Stimulated activated naive CD4-positive, alpha-beta T cell treated with Interleukin-2 at 50 U/mL for 16 hours (primary cell): Measurements from ENCODE around the gene PCDHGA4.
"Not testable (repeated sequence)": the region's sequence is repeated elsewhere in the genome, so short reads cannot be mapped to it uniquely, and the experiment has no call there.

Experiments used
- DNase-seq: peaks from one replicate; lab custom pipeline; 2025; lab: John Stamatoyannopoulos, UW

PCDHGA4 gene

GRCh38 chr5:141354900-141355469, at the start of gene PCDHGA4:
Gene PCDHGA4 (plus strand): TSS chr5:141355021. CDS start chr5:141355108, 87 bp downstream.
- no peak for DNase-seq

DNA sequence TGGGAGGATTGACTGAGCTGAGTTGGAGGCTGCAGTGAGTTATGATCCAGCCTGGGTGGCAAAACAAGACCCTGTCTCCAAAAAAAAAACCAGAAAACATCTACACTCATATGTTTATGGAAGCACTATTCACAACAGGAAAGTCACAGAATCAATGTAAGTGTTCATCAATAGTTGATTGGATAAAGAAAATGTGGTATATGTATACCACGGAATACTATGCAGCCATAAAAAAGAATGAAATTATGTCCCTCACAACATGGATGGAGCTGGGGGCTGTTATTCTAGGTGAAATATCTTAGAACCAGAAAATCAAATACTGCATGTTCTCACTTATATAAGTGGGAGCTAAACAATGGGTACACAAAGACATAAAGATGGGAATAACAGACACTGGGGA, 48.2 kb upstream of the PCDHGA4 start:
- DNase-seq = no peak

GRCh38 chr5:141313711-141314110, 41.1 kb upstream of the PCDHGA4 start:
- DNase-seq = no peak

DNA sequence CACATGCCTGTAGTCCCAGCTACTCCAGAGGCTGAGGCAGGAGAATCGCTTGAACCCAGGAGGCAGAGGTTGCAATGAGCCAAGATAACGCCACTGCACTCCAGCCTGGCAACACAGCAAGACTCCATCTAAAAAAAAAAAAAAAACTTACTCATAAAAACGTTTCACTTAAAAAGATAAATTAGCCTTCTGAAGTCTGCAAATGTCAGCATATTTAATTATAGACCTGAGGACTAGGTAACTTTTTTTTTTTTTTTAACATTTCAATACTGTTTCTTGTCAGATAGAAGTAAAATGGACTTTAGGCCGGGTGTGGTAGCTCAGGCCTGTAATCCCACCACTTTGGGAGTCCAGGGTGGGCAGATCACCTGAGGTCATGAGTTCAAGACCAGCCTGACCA, 37.9 kb upstream of the PCDHGA4 start:
- not testable (repeated sequence) for DNase-seq

- DNase-seq = no peak
These were observed 35.6 kb upstream of the PCDHGA4 start for GRCh38 chr5:141319202-141319601.

DNA sequence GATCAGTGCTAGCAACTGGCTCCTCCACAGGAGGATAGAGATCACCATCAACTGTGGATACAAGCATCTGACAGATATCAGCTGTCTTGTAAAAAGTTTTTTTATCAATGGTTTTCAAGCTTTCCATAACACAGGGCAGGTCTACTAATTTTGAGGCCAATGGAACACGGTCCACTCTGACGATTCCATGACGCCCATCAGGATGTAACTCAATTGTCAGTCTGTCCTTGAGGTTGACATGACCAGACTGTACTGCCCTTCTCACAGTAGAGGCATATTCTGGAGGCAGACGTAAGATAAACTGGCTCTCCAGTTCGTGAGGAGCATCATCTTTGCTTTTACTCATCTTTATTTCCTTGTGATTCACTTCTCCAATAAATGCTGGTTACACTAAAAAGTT, 35.1 kb upstream of the PCDHGA4 start:
- no peak for DNase-seq

DNA sequence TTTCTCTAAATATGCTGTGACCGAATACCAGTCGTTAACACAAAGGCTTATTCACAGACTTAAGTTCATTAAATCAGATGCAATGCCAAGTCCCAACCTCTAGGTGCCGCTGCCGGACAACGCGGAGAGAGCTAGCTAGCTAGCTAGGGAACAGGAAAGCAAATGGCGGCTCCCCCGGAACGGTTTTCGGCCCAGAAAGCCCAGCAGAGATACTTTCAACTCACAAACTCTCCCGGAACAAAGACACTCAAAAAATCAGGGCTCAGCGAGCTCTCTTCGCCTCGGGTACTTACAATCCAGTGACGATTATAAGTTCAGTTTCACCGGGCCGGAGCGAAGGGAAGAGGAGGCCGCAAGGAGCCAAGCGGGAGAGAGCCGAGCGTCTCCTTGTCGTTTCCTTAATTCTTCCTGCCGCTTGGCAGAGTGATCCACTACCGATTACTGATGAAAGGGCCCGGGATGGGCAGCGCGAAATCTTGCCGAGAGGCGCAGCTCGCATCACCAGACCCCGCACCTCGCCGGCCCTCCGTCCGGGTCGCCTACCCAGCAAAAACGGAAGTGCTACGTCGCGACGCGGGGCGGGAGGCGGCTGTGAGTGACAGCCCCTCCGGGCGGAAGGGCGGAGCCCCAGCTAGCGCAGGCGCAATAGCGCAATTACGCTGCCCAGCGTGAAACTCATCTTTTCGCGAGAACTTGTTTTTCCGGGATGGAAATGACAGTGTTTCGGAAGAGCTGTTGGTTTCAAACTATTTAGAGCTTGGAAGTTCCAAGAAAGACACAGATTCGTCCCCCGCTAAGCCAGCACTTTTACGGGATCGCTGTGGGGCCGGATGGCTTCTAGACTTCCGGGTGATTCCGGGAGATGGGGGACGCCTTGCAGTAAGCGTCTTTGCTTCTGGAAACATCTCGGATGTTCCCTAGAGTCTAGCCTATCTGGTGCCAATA, 34.3 kb upstream of the PCDHGA4 start, which contains the start of gene TAF7:
Gene TAF7 (minus strand): TSS at position 560 of the 945 bp plus-strand sequence. CDS start 740 bp downstream, outside the sequence.
- DNase-seq = peak; percentile 88

DNA sequence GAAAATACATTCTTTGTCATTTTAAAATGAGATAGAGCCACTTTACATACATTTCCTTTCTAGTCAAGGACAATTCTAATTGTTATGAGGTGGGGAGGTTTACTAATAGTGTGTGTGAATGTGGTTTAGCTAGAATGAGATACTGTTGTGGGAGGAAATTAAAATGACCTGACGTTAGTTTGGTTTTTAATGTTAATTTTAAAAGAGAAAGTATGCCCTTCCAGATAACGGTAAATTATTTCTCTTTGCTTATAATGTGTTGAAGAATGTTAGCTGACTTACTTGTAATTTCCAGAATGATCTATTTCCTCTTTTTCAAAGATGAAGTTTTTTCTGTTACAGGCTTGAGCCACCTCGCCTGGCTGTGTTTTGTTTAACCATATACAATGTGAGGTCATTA, 32.6 kb upstream of the PCDHGA4 start:
- DNase-seq = no peak

GRCh38 chr5:141326088-141326854, 28.6 kb upstream of the PCDHGA4 start:
- peak; percentile 73 for DNase-seq

- no peak for DNase-seq
These were observed 26.6 kb upstream of the PCDHGA4 start for GRCh38 chr5:141328231-141328630.

GRCh38 chr5:141330299-141331080, 24.3 kb upstream of the PCDHGA4 start, which contains the start of gene PCDHGA1:
Gene PCDHGA1 (plus strand): TSS chr5:141330514.
- peak; percentile 11 for DNase-seq

DNA sequence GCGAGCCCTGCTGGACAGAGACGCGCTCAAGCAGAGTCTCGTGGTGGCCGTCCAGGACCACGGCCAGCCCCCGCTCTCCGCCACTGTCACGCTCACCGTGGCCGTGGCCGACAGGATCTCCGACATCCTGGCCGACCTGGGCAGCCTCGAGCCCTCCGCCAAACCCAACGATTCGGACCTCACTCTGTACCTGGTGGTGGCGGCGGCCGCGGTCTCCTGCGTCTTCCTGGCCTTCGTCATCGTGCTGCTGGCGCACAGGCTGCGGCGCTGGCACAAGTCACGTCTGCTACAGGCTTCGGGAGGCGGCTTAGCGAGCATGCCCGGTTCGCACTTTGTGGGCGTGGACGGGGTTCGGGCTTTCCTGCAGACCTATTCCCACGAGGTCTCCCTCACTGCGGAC, 22.2 kb upstream of the PCDHGA4 start:
- DNase-seq = not testable (repeated sequence)

- DNase-seq = no peak
These were observed 16.1 kb upstream of the PCDHGA4 start, which contains the start of gene PCDHGA2 for GRCh38 chr5:141338538-141339306. Gene PCDHGA2 (plus strand): TSS chr5:141338760.

GRCh38 chr5:141340781-141341354, 14.0 kb upstream of the PCDHGA4 start:
- DNase-seq = not testable (repeated sequence)

DNA sequence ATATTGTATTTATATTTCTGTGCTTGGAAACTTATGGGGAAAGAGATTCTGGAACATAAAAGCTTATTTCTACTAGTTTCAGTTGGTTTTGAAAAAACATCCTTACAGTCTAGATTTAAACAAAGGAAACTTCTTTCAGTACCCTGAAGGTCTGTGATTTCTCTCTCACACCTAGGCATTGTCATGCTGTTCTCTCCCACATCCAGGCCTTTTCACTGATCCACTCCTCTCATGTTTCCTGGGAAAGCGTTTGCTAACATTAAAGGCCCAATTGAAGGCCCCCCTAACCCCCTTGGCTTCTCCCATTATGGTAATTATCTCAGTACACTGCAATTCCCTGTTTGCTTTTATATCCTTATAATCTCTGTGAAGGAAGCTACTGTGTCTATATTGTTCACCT, 12.0 kb upstream of the PCDHGA4 start:
- DNase-seq = no peak

DNA sequence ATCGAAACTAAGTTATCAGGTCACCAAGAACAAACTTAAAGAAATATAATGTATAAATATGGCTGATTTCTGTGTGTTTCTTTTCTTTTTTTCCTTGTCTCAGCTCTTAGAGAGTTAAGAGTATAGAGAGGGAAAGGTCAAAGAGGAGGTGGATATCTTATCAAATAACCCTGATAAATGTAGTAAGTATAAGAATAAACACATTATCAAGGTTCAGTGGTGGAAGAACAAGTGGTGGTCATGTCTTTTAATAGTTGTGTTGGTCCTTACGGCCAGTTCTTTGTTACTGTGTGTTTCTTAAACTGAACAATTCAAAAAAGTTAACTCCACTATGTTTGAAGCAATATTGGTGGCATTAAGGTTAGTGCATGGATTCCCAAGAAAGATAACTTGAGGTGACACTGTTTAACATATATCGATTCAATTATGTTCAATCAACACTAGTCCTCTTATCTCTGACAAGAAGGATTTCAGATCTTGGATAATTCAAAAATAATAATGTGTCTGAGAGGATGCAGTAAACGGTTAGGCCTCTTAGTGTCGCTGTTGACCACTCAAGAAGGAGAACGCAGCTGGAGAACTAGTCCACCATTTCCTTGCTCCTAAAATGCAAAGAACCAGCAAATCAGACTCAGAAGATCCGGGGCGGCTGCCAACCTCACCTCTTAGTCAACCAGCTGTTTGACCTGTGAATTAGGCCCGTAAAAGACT, 11.4 kb upstream of the PCDHGA4 start, which contains the start of gene PCDHGA3:
Gene PCDHGA3 (plus strand): TSS at position 588 of the 711 bp plus-strand sequence. CDS start 205 bp downstream, outside the sequence.
- DNase-seq = no peak

- no peak for DNase-seq
These were observed 10.8 kb upstream of the PCDHGA4 start for GRCh38 chr5:141343953-141344463.

- no peak for DNase-seq
These were observed 9.5 kb upstream of the PCDHGA4 start for GRCh38 chr5:141345327-141345726.

DNA sequence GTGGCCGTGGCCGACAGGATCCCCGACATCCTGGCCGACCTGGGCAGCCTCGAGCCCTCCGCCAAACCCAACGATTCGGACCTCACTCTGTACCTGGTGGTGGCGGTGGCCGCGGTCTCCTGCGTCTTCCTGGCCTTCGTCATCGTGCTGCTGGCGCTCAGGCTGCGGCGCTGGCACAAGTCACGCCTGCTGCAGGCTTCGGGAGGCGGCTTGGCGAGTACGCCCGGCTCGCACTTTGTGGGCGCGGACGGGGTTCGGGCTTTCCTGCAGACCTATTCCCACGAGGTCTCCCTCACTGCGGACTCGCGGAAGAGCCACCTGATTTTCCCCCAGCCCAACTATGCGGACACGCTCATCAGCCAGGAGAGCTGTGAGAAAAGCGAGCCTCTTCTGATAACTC, 8.8 kb upstream of the PCDHGA4 start:
- DNase-seq = not testable (repeated sequence)
